Suprapubic skin (tissue), 4 donors: ENCODE results near the gene TUBA1A.
"Not testable (repeated sequence)": the region's sequence is repeated elsewhere in the genome, so short reads cannot be mapped to it uniquely, and the experiment has no call there.

ENCODE experiments used
- POLR2A ChIP-seq, 2 donors: fragments of 450-650 bp; IDR thresholded peaks; one replicate each; pipeline ENCODE4 v1.6.1; 2017; ENCODE audit warnings: antibody characterized with exemption in 2 of 2, mild to moderate bottlenecking in 2 of 2, moderate library complexity in 2 of 2
- POLR2AphosphoS5 ChIP-seq, 3 donors: sonication (generic); formaldehyde crosslinking; IDR thresholded peaks; one replicate each; pipeline ENCODE4 v1.6.1; 2017; ENCODE audit warnings: antibody characterized with exemption in 3 of 3
- TF ChIP-seq, protein P1 (sequence below), 2 donors: fragments of 200-600 bp in 1 of 2; fragments of 450-650 bp in 1 of 2; sonication (generic) in 1 of 2; IDR thresholded peaks; one replicate each; pipeline ENCODE4 v1.5.1; 2016 to 2019; ENCODE audit warnings: antibody characterized with exemption in 2 of 2, mild to moderate bottlenecking in 1 of 2, moderate library complexity in 1 of 2

DNA sequence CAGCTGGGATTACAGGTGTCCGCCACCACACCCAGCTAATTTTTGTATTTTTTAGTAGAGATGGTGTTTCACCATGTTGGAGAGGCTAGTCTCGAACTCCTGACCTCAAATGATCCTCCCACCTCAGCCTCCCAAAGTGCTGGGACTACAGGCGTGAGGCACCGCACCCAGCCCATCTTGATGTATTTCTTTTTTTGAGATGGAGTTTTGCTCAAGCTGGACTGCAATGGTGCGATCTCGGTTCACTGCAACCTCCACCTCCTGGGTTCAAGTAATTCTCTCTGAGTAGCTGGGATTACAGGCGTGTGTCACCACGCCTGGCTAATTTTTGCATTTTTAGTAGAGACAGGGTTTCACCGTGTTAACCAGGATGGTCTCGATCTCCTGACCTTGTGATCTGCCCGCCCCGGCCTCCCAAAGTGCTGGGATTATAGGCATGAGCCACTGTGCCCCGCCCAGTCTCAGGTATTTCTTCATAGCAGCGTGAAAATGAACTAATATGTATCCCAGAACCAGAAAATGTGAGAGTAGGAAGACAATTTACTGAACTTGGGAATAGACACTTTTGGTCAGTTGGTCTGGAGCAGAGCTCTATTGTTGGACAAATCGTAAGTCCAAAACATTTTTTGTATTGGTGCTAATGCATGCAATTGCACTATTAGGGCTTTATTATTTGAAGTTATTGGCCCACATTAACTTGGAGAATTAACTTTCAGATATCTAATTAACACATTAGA is 5.5 kb downstream of the TUBA1A start:
- TF ChIP-seq POLR2AphosphoS5, POLR2A (IDR thresholded peaks at IDR 0.05): not testable (repeated sequence)
- TF ChIP-seq, protein P1, sequence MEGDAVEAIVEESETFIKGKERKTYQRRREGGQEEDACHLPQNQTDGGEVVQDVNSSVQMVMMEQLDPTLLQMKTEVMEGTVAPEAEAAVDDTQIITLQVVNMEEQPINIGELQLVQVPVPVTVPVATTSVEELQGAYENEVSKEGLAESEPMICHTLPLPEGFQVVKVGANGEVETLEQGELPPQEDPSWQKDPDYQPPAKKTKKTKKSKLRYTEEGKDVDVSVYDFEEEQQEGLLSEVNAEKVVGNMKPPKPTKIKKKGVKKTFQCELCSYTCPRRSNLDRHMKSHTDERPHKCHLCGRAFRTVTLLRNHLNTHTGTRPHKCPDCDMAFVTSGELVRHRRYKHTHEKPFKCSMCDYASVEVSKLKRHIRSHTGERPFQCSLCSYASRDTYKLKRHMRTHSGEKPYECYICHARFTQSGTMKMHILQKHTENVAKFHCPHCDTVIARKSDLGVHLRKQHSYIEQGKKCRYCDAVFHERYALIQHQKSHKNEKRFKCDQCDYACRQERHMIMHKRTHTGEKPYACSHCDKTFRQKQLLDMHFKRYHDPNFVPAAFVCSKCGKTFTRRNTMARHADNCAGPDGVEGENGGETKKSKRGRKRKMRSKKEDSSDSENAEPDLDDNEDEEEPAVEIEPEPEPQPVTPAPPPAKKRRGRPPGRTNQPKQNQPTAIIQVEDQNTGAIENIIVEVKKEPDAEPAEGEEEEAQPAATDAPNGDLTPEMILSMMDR (IDR thresholded peaks at IDR 0.05) = not testable (repeated sequence)
